ENCODE results near the gene TERB1. TPM values are rescaled to one million over a fixed set of nuclear protein-coding genes. Genes with fewer than 3 reads are reported as not detected.

Gene TERB1
- total RNA-seq, 1 donor from 2014 or later: not detected

DNA sequence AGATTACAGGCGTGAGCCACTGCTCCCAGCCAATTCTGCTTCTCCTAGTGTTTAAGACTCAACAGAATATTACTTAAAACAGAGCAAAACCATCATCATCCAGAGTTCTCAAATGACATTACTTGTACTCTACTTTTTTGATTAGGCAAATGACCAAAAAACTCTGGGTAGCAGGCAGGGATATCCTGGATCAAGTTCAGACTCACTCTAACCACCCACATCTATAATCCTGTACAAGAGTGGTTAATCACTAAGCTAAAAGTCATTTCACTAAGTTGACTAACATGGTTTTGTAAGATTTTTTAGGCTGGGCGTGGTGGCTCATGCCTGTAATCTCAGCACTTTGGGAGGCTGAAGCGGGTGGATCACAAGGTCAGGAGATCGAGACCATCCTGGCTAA lies 22.6 kb upstream of the TERB1 start:
- no peak overlapping the region for H3K27ac ChIP-seq
- H3K4me1 ChIP-seq: peaks cover 7% of the 10 kb centered on the region
- H3K9me3 ChIP-seq: no peaks in the 10 kb centered on the region
- intact Hi-C loops (cut with DNase I): no loop called here
- TF ChIP-seq, protein P1, sequence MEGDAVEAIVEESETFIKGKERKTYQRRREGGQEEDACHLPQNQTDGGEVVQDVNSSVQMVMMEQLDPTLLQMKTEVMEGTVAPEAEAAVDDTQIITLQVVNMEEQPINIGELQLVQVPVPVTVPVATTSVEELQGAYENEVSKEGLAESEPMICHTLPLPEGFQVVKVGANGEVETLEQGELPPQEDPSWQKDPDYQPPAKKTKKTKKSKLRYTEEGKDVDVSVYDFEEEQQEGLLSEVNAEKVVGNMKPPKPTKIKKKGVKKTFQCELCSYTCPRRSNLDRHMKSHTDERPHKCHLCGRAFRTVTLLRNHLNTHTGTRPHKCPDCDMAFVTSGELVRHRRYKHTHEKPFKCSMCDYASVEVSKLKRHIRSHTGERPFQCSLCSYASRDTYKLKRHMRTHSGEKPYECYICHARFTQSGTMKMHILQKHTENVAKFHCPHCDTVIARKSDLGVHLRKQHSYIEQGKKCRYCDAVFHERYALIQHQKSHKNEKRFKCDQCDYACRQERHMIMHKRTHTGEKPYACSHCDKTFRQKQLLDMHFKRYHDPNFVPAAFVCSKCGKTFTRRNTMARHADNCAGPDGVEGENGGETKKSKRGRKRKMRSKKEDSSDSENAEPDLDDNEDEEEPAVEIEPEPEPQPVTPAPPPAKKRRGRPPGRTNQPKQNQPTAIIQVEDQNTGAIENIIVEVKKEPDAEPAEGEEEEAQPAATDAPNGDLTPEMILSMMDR (IDR thresholded peaks at IDR 0.05): no peak
- H3K27me3 ChIP-seq (ENCODE audit: low read depth): no peaks in the 10 kb centered on the region
- H3K36me3 ChIP-seq: peaks cover 83% of the 10 kb centered on the region
- DNase-seq (no peak), ATAC-seq (no peak)
- no peak overlapping the region for H3K4me3 ChIP-seq

- TF ChIP-seq, protein P1 (IDR thresholded peaks at IDR 0.05): no peak
- Histone ChIP-seq H3K36me3 (peaks cover 100% of the 10 kb centered on the region), H3K4me3 (no peak overlapping the region), H3K9me3 (no peaks in the 10 kb centered on the region), H3K27me3 (ENCODE audit: low read depth) (no peaks in the 10 kb centered on the region), H3K4me1 (no peaks in the 10 kb centered on the region), H3K27ac (no peak overlapping the region)
- ATAC-seq (no peak), DNase-seq (no peak)
- intact Hi-C loops (cut with DNase I): no loop called here
Measured at GRCh38 chr16:66814734-66815133, 13.3 kb upstream of the TERB1 start.

- no peak for ATAC-seq
- DNase-seq: no peak
- Histone ChIP-seq H3K36me3 (peaks cover 100% of the 10 kb centered on the region), H3K4me3 (no peak overlapping the region), H3K9me3 (no peaks in the 10 kb centered on the region), H3K4me1 (no peaks in the 10 kb centered on the region), H3K27ac (no peak overlapping the region), H3K27me3 (ENCODE audit: low read depth) (no peaks in the 10 kb centered on the region)
- TF ChIP-seq, protein P1 (IDR thresholded peaks at IDR 0.05): no peak
- intact Hi-C loops (cut with DNase I): no loop called here
Measured at GRCh38 chr16:66811043-66811442, 9.7 kb upstream of the TERB1 start.

DNA sequence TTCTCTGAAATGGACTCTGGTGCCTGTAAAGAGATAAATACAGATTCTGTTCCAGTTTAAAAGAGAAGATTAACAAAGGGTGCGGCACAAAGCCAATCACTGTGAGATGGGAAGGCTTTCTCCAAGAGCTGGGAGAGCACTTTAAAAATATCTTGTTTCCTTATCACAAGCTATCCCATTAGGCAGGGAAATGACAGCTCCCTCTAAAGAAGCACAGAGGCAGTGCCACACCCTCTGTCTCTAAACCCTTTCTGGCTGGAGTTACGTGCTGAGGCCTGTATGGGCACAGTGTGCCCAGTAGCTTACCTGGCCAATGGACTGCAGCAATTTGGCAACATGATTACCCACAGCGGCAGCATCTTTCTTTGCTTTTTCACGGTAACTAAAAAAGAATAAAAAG lies 9.0 kb upstream of the TERB1 start:
- TF ChIP-seq, protein P1 (IDR thresholded peaks at IDR 0.05): no peak
- no peak overlapping the region for H3K4me3 ChIP-seq
- no peaks in the 10 kb centered on the region for H3K27me3 ChIP-seq (ENCODE audit: low read depth)
- intact Hi-C loops (cut with DNase I): no loop called here
- DNase-seq (no peak), ATAC-seq (no peak)
- no peak overlapping the region for H3K27ac ChIP-seq
- peaks cover 100% of the 10 kb centered on the region for H3K36me3 ChIP-seq
- no peaks in the 10 kb centered on the region for H3K4me1 ChIP-seq
- no peaks in the 10 kb centered on the region for H3K9me3 ChIP-seq

DNA sequence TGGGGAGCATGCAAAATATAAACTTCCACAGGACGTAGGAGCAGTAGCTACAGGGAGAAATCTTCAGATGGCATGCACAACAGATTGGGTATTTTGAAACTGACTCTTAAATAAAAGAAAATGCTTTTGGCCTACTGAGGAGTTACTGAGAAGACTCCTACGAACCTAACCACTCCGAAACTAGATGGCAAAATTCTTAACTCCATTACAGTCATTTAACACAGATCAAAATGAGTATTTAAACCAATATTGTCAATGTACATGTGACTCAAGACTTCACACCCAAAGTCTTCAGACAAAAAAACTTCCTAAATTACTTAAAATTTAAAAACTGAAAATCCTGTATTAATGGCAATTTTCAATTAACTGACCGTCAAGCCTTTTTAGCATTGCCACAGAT lies 8.4 kb upstream of the TERB1 start:
- TF ChIP-seq, protein P1 (IDR thresholded peaks at IDR 0.05): no peak
- H3K36me3 ChIP-seq: peaks cover 100% of the 10 kb centered on the region
- DNase-seq: no peak

DNA sequence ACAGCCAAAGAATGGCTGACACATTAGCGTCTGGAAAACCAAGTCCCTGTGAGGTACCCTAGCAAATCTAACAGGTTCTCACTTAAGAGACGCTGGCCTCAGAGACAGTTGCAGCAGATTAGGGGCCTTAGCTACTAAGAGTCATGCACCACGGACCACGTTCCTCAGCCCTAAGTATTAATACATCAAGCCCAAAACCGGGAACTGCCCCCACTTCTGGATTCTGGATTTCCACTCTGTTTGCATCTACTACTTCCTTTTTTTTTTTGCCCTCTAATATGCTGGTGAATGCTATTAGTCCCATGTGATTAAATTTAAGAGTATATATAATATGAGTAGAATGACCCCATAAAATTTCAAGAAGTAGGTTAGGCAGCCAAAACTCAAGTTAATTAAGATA lies 775 bp upstream of the TERB1 start:
- H3K36me3 ChIP-seq: peaks cover 55% of the 10 kb centered on the region
- H3K27me3 ChIP-seq (ENCODE audit: low read depth): no peaks in the 10 kb centered on the region
- no peak for DNase-seq
- H3K4me1 ChIP-seq: no peaks in the 10 kb centered on the region
- ATAC-seq: no peak
- TF ChIP-seq, protein P1 (IDR thresholded peaks at IDR 0.05): no peak
- intact Hi-C loops (cut with DNase I): no loop called here
- H3K9me3 ChIP-seq: no peaks in the 10 kb centered on the region
- H3K4me3 ChIP-seq: no peak overlapping the region
- H3K27ac ChIP-seq: no peak overlapping the region

More for the DNA sequence above, 8.4 kb upstream of the TERB1 start:
- no peak for ATAC-seq
- Histone ChIP-seq H3K4me3 (no peak overlapping the region), H3K9me3 (no peaks in the 10 kb centered on the region), H3K27me3 (ENCODE audit: low read depth) (no peaks in the 10 kb centered on the region), H3K4me1 (no peaks in the 10 kb centered on the region), H3K27ac (no peak overlapping the region)
- intact Hi-C loops (cut with DNase I): no loop called here
